Fibroblast of skin of left biceps (primary cell): ENCODE results near the gene AMACR.
A peak's percentile ranks its signal among the peaks of the same experiment; 100 is the strongest.

ENCODE experiments used
- DNase-seq, 2 experiments: peaks; one replicate each; pipeline ENCODE4 v3.0.0-alpha.2; 2013; ENCODE audit warnings: low read depth in 2 of 2

AMACR gene

DNA sequence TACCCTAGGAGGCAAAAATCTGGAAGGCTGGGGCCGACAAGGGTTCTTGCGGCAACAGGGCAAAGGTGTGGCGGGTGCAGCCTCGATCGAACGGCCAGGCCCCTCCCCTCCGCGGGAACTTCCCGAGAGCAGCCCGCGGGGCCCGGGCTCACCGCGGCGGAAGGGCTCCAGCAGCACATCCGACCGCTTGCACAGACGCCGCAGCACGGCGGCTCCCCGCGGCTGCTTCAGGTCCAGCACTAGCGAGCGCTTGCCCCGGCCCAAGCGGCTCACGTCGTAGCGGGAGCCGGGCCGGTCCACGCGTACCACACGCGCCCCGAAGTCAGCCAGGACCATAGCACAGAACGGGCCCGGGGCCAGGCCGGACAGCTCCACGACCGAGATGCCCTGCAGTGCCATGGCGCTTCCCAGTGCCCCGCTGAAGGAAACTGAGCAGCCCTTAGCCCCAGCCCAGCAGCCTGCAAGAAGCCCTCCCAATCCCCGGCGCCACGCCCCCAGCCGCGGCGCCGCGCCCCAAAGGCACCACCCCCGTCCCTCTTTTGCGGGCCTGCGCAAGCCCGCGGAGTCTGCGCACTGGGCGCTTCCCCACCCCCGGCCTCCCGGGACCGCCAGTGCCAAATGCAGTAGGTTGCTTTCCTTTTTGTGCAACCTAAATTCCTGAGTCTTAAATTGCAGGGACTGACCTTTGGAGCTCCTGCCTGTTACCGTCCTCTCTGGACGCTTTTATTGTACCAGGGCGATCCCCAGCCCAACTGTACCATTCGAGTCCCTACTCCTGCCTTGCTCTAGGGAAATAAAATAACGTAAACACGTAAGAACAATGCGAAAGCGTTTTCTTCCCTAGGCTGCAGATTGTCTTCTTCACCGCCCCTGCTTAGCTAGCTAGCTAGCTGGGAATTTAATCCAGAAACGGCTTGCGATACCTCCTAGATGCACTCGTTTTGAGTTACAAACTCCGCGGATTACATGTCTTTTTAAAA lies at the start of gene AMACR:
TSS of gene AMACR (minus strand) at position 430 of the 980 bp plus-strand sequence. CDS start at position 399, 31 bp downstream.
- peak; percentile 76 to 78 for DNase-seq

- DNase-seq = no peak
Measured at GRCh38 chr5:34057569-34057968, 49.7 kb upstream of the AMACR start.

- no peak for DNase-seq
Measured at GRCh38 chr5:34057118-34057517, 49.3 kb upstream of the AMACR start.

DNA sequence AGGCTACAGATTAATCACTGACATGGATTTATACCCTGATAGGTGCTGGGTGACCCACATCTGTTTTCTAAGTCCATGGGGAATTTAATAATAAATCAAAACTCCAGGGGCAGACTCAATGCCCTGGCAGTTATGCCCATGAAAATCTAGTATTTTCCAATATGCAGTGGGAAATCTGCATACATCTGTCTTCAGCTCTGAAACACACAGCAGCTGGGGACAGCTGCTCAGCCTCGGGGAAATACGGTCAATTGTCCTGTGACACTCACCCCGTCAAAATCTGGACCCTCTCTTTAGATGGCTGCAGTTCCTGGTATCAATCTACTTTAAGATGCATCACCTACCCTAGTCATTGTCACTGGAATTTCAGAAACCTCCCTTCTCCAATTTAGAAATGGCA lies 47.8 kb upstream of the AMACR start:
- no peak for DNase-seq

DNA sequence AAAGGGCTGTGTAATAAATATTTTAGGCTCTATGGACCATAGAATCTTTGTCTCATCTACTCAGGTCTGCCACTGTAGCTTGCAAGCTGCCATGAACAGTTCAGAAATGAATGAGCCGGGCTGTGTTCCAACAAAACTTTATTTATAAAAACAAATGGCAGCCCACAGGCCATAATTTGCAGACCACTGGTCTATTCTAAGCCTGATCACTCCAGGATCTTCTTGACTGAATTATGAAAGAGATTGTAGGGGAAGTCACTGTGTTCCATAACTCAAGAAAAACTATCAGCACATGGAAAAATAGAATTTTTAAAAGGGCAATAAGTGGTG lies 46.5 kb upstream of the AMACR start:
- no peak for DNase-seq

- no peak for DNase-seq
Measured at GRCh38 chr5:34053571-34054399, 45.9 kb upstream of the AMACR start.

DNA sequence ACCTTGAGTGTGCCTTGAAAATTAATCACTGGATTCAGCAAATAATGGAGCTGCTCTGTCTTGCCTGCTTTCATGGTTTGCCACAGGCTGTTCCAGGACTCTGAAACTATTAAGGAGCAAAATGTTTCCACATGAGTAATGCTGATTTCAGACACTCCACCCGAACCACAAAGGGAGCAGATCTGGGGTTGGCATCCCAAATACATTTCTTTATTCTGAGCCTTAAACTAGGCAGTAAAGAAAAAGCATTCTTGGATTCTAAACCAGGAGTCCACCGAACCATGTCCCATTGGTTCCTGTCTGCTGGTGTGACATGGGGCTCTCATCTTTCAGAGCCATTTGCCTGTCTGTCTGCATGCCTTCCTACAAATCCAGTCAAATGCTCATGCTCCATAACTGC lies 45.3 kb upstream of the AMACR start:
- peak; percentile 73 to 75 for DNase-seq

DNA sequence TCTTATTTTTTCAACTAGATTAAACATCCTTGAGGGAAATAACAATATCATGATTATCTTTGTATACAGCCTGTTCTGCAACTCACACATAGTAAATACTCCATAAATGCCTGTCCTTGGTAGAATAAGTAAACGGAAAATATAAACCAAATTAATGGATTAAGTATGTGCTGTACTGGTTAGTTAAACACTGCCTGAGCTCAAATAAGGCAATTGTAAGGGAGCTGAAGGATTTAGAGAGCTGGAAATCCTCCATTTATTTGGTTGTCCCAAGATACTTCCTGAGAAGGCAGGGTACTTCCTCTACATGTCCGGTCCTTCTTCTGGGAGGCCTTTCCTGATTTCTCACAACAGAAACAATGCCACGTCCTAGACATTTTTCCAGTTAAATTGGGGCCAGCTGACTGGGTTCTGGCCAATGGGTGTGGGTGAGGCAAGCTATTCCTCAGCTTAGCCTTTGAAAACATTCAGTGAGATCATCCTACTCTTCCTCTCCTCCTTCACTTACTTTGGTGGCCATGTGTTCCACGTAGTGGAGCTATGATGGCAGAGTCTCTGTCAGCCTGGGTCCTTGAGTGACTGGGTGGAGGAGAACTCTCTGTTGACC lies 43.6 kb upstream of the AMACR start:
- DNase-seq = no peak

GRCh38 chr5:34047774-34048572 lies 40.1 kb upstream of the AMACR start:
- DNase-seq = no peak

GRCh38 chr5:34047143-34047542 lies 39.3 kb upstream of the AMACR start:
- no peak for DNase-seq

- peak in 1 of 2 experiments; percentile 29 for DNase-seq
Measured at GRCh38 chr5:34045996-34046395, 38.1 kb upstream of the AMACR start.

DNA sequence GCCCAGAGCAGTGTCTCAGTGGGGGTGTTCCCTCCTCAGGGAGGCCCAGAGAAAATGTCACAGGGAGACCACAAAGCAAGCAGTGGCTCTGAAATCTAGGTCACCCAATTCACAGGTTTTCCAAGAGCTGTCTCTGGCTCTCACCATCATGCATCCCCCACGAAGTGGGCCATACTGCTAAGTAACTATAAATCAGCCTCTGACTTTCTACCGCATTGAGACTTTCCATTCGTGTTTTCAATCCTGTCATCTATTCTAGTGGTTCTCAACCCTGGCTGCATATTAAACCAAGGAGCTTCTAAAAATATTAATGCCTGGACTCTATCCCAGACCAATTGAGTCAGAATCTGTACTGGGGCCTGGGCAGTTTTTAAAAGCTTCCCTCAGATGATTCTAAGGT lies 37.2 kb upstream of the AMACR start:
- DNase-seq = no peak

- peak; percentile 27 to 40 for DNase-seq
Measured at GRCh38 chr5:34043099-34043876, 35.4 kb upstream of the AMACR start, which contains the start of gene C1QTNF3. Gene C1QTNF3 (minus strand): TSS chr5:34043213. CDS start chr5:34043125, 88 bp downstream.

DNA sequence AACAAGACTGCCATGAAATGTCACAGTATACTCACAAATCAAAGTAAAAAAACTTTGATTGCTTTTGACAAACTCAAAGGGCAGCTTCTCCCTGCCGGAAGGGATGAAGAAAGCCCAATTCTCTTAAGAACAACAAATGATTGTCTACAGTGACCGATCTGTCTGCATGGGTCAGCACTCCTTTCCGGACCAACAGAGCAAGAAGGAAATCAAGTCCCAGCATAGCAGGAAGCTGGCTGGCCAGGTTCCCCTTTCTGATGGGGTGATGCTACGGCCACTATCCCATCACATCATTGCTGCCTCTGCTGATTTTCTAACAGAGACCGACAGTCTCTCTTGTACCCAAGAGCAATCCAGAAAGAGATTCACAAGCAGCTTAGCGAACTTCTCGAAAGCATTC lies 34.5 kb upstream of the AMACR start:
- no peak for DNase-seq

DNA sequence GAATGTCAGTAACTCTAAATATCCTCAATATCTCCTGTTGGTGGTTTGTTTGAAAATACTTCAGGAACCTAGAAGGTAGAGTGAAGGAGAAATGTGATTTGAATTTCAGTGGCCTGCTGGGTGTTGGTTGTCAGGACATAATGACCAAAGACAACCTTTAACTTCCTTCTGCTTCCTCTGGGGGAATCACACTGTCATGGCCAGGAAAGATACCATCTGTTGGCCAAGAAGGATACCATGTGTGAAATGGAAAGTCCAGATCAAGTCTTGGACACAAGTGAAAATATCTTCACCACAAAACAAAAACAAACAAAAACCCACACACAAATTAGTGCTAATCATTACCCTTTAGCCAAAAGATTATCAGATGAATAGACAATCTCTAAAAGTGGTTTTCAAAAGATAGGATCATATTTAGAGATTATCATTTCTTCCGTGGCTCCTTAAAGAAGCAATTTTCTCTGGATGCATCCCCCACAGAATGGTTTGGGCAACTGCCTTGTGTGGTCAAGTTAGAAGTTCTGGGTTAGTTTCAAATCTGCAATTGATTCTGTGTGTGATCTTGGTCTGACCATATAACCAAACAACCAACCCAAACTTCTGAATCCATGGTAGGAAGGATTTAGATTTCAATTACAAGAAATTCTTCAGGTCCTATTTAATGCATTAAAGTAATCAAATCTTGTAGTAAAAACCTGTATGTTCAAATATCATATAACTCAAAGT lies 33.6 kb upstream of the AMACR start:
- DNase-seq = no peak

GRCh38 chr5:34040472-34040871 lies 32.6 kb upstream of the AMACR start:
- DNase-seq = no peak

GRCh38 chr5:34039398-34040157 lies 31.7 kb upstream of the AMACR start:
- no peak for DNase-seq

DNA sequence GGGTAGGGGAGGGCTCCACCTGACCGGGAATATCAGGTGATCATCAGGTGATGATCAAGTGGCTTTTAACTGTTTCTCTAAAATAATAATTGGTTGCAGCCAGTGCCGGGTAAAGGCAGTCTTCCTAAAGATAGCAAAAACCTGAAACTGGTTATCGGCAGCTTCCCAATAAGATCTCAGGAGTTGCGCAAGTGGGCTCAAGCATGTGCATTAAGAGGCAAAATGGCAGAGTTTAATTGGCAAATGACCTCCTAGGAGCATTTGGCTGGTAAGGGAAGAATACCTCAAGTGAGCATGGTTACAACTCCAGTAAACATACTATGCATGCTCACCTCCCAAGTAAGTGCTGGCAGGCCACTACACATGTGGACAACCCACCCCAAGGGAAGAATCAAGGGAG lies 31.0 kb upstream of the AMACR start:
- no peak for DNase-seq

GRCh38 chr5:34038390-34038789 lies 30.5 kb upstream of the AMACR start:
- no peak for DNase-seq
